ENCODE data around the gene ATXN7L2. TPM values are rescaled to one million over a fixed set of nuclear protein-coding genes. Genes with fewer than 3 reads are reported as not detected.

The ATXN7L2 gene
- total and polyA plus RNA-seq, 2 of the 8 experiments (the other 6 are each of a cell fraction or from before 2014, with no cell fraction given) = 8.1 to 9.3 TPM

GRCh38 chr1:109454497-109455133 is 29.1 kb upstream of the ATXN7L2 start (continued):
- TF ChIP-seq CHD7 (IDR thresholded peaks at IDR 0.05; ENCODE audit: insufficient replicate concordance, low read length) (no peak), GABPA (IDR thresholded peaks at IDR 0.05; ENCODE audit: borderline replicate concordance, insufficient read depth, low read length) (no peak)
